Fibroblast of lung (primary cell): ENCODE results near the gene ICA1. TPM values are rescaled to one million over a fixed set of nuclear protein-coding genes. Genes with fewer than 3 reads are reported as not detected.

Experiments
- DNase-seq, 2 donors: peaks; one replicate each; pipeline versions ENCODE4 v3.0.0 to v3.0.0-alpha.2; 2010; ENCODE audit warnings: low read depth in 2 of 2
- H2AFZ ChIP-seq: 2 replicates; pipeline ENCODE4 v1.5.1; 2012; ENCODE audit warnings: low read length, control low read depth, inconsistent platforms
- H3K27ac ChIP-seq: 2 replicates; pipeline ENCODE4 v1.5.1; 2011; ENCODE audit warnings: low read length, control low read depth; ENCODE audit not compliant: insufficient read depth
- H3K27me3 ChIP-seq: 2 replicates; pipeline ENCODE4 v1.5.1; 2011; ENCODE audit warnings: mild to moderate bottlenecking, low read length; ENCODE audit not compliant: control insufficient read depth, insufficient read depth
- H3K36me3 ChIP-seq: 2 replicates; pipeline ENCODE4 v1.5.1; 2011; ENCODE audit warnings: low read length; ENCODE audit not compliant: control insufficient read depth, insufficient read depth
- H3K4me1 ChIP-seq: 2 replicates; pipeline ENCODE4 v1.5.1; 2011; ENCODE audit warnings: low read length; ENCODE audit not compliant: control insufficient read depth, insufficient read depth; ENCODE audit errors: extremely low read depth
- H3K4me2 ChIP-seq: 2 replicates; pipeline ENCODE4 v1.5.1; 2011; ENCODE audit warnings: low read length, control low read depth; ENCODE audit not compliant: insufficient read depth; ENCODE audit errors: extremely low read depth
- H3K4me3 ChIP-seq, 4 experiments: fragments of 200-600 bp in 1 of 4; sonication (generic) in 1 of 4; replicated peaks in 1 of 4; 2 replicates each; pipeline ENCODE4 v1.5.1; 2011 to 2016; ENCODE audit warnings: low read length in 4 of 4, low read depth in 3 of 4, mild to moderate bottlenecking in 3 of 4, control low read depth in 2 of 4, inconsistent platforms in 1 of 4, mixed read lengths in 1 of 4; ENCODE audit not compliant: insufficient read depth in 1 of 4; ENCODE audit errors: control extremely low read depth in 1 of 4
- H3K79me2 ChIP-seq: 2 replicates; pipeline ENCODE4 v1.5.1; 2012; ENCODE audit warnings: mild to moderate bottlenecking, low read length, inconsistent platforms; ENCODE audit not compliant: control insufficient read depth, insufficient read depth
- H3K9ac ChIP-seq: 2 replicates; pipeline ENCODE4 v1.5.1; 2011; ENCODE audit warnings: mild to moderate bottlenecking, low read length, control low read depth; ENCODE audit not compliant: insufficient read depth
- H3K9me3 ChIP-seq: 2 replicates; pipeline ENCODE4 v1.5.1; 2012; ENCODE audit warnings: low read depth, low read length; ENCODE audit not compliant: control insufficient read depth, insufficient read depth
- H4K20me1 ChIP-seq: 2 replicates; pipeline ENCODE4 v1.5.1; 2011; ENCODE audit warnings: low read length; ENCODE audit not compliant: control insufficient read depth, insufficient read depth; ENCODE audit errors: extremely low read depth
- EZH2 ChIP-seq: IDR thresholded peaks from 2 replicates; pipeline ENCODE4 v1.5.1; 2012; ENCODE audit warnings: low read length, control low read depth, mild to moderate bottlenecking; ENCODE audit errors: missing control alignments
- polyA plus RNA-seq, 2 donors: library from polyadenylated mRNA; depleted of rRNA in 1 of 2; stranded (reverse) in 1 of 2; unstranded in 1 of 2; fragments of >200 nt; gene quantifications; 2 replicates each; pipeline ENCODE4 v1.2.1, GENCODE V29; 2011 to 2012; ENCODE audit warnings: missing spikeins in 1 of 2
- total RNA-seq: library from RNA; depleted of rRNA; stranded (reverse); fragments of >200 nt; gene quantifications from 2 replicates; pipeline ENCODE4 v1.2.1, GENCODE V29; 2014
- TF ChIP-seq, protein P1 (sequence below), 2 donors: IDR thresholded peaks in 1 of 2; conservative IDR thresholded peaks in 1 of 2; 1 replicate in 1 of 2; 2 replicates in 1 of 2; pipeline ENCODE4 v1.5.1; 2011 to 2012; ENCODE audit warnings: low read length in 2 of 2, control low read depth in 1 of 2, inconsistent platforms in 1 of 2, low read depth in 1 of 2, mild to moderate bottlenecking in 1 of 2

ICA1 gene
- total and polyA plus RNA-seq, 2 donors (not counting 1 experiment from before 2014, with no cell fraction given) = 0.17 TPM; not detected in 1

DNA sequence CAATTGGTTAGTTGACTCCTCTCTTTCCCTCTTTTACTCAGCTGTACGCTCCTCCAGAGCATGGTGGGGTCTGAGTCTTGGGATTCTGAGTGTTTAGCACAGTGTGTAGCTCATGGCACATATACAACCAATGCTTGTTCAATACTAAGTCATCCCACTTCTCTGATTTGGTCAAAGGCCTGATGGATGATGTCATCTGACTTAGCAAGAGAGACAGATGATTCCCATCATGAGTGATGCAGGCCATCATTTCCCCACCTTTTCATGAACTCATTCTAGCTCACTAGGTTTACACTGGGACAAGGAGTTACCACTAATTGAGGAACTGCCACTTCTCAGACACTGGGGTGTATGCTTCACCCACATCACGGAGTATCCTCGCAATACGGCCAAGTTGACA lies 3.8 kb downstream of the ICA1 start:
- Histone ChIP-seq H3K9me3 (no peaks in the 10 kb centered on the region), H3K36me3 (no peaks in the 10 kb centered on the region), H2AFZ (no peak overlapping the region), H3K4me2 (no peak overlapping the region), H4K20me1 (no peaks in the 10 kb centered on the region), H3K79me2 (no peaks in the 10 kb centered on the region), H3K4me1 (no peaks in the 10 kb centered on the region), H3K27ac (no peak overlapping the region), H3K27me3 (no peaks in the 10 kb centered on the region), H3K9ac (no peak overlapping the region), H3K4me3 (no peak overlapping the region)
- no peak for DNase-seq
- TF ChIP-seq, protein P1, sequence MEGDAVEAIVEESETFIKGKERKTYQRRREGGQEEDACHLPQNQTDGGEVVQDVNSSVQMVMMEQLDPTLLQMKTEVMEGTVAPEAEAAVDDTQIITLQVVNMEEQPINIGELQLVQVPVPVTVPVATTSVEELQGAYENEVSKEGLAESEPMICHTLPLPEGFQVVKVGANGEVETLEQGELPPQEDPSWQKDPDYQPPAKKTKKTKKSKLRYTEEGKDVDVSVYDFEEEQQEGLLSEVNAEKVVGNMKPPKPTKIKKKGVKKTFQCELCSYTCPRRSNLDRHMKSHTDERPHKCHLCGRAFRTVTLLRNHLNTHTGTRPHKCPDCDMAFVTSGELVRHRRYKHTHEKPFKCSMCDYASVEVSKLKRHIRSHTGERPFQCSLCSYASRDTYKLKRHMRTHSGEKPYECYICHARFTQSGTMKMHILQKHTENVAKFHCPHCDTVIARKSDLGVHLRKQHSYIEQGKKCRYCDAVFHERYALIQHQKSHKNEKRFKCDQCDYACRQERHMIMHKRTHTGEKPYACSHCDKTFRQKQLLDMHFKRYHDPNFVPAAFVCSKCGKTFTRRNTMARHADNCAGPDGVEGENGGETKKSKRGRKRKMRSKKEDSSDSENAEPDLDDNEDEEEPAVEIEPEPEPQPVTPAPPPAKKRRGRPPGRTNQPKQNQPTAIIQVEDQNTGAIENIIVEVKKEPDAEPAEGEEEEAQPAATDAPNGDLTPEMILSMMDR (conservative IDR thresholded peaks at IDR 0.05 in 1 of 2, IDR thresholded peaks at IDR 0.05 in 1 of 2; ENCODE audit: low read depth in 1 of 2, low read length in 2 of 2) = no peak
- no peak for TF ChIP-seq EZH2

DNA sequence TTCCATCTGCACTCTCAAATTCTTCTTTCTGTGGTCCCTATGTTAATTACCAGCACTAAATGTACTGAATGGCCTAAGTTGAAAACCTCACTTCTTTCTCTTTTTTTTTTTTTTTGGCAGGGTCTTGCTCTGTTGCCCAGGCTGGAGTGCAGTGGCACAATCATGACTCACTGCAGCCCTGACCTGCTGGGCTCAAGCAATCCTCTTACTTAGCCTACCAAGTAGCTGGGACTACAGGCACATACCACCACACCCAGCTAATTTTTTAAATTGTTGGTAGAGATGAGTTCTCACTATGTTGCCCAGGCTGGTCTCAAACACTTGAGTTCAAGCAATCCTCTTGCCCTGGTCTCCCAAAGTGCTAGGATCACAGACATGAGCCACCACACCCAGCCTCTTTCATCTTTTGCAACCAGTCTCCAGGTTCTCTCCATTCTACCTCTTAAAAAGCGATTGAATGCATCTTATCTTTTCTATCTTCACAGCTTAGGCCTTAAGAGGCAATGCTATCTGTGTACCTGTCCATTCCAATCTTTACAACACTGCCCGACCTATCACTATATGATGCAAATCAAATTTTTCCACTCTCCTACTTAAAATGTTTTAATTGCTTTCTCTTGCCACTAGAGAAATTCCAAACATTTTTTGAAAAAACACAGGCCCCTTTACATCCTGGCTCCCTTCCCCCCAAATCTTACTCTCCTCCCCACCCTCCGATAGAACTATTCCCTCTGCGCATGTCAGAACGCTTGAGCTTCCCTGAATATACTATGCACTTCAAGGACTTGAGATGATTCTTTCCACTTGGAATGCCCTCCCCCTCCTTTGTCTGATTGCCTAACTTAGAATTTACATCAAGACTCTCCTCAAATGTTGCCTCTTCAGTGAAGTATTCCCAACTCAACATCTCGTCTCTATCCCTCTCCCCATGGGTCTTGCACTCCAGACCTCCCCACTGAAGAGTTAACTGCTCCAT lies 6.0 kb downstream of the ICA1 start:
- Histone ChIP-seq H3K79me2 (no peaks in the 10 kb centered on the region), H3K36me3 (no peaks in the 10 kb centered on the region), H4K20me1 (no peaks in the 10 kb centered on the region), H3K4me1 (no peaks in the 10 kb centered on the region), H3K27ac (no peak overlapping the region), H2AFZ (no peak overlapping the region), H3K9me3 (no peaks in the 10 kb centered on the region), H3K27me3 (no peaks in the 10 kb centered on the region), H3K9ac (no peak overlapping the region), H3K4me2 (no peak overlapping the region), H3K4me3 (no peak overlapping the region)
- TF ChIP-seq, protein P1 (conservative IDR thresholded peaks at IDR 0.05 in 1 of 2, IDR thresholded peaks at IDR 0.05 in 1 of 2; ENCODE audit: low read depth in 1 of 2, low read length in 2 of 2) = no peak
- TF ChIP-seq EZH2 = no peak
- no peak for DNase-seq

DNA sequence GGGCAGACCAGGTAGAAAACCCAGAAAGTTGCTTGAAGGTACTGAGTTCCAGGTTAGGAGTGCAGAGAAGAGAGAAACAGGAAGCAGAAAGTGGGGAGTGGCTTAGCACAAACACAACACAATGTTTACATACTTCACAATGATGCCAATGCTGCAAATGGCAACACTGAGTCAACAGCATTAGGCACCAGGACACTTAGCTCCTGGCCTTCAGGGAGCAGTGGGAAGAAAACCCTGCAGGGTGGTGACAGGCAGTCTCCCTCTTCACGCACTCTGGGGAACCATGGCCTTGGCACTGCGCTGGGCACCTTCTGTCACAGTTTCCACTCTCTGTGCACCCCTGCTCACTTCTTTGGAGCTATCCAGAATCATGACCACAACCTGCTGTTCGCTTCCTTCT lies 7.3 kb downstream of the ICA1 start:
- TF ChIP-seq EZH2 = no peak
- TF ChIP-seq, protein P1 (conservative IDR thresholded peaks at IDR 0.05 in 1 of 2, IDR thresholded peaks at IDR 0.05 in 1 of 2; ENCODE audit: low read depth in 1 of 2, low read length in 2 of 2) = no peak
- no peak overlapping the region for H3K4me2 ChIP-seq
- H3K36me3 ChIP-seq = no peaks in the 10 kb centered on the region
- H2AFZ ChIP-seq = no peak overlapping the region
- H3K4me3 ChIP-seq = no peak overlapping the region
- no peaks in the 10 kb centered on the region for H3K27me3 ChIP-seq
- DNase-seq = no peak
- H3K9me3 ChIP-seq = no peaks in the 10 kb centered on the region
- H4K20me1 ChIP-seq = no peaks in the 10 kb centered on the region
- H3K27ac ChIP-seq = no peak overlapping the region
- H3K4me1 ChIP-seq = no peaks in the 10 kb centered on the region
- no peaks in the 10 kb centered on the region for H3K79me2 ChIP-seq
- H3K9ac ChIP-seq = no peak overlapping the region
